C4-2B (cell line): ENCODE data around the gene WSB1.

Source experiments
- CTCF ChIP-seq: fragments of 450-650 bp; conservative IDR thresholded peaks from 2 replicates; pipeline ENCODE4 v1.5.1; 2017; ENCODE audit warnings: mild to moderate bottlenecking
- ZFX ChIP-seq: fragments of 450-650 bp; IDR thresholded peaks from 2 replicates; pipeline ENCODE4 v1.6.1; 2017

- no peak for TF ChIP-seq CTCF
- no peak for TF ChIP-seq ZFX
Observed at GRCh38 chr17:27319541-27320221, 25.8 kb downstream of the WSB1 start.
